NCI-H146 (cell line): Measurements from ENCODE around the gene NELFA.
"Not testable (repeated sequence)": the region's sequence is repeated elsewhere in the genome, so short reads cannot be mapped to it uniquely, and the experiment has no call there.

Source experiments
- DNase-seq: peaks from one replicate; lab custom pipeline; 2025; lab: John Stamatoyannopoulos, UW

NELFA gene

GRCh38 chr4:2040391-2041238 is 31.8 kb upstream of the NELFA start:
- no peak for DNase-seq

- no peak for DNase-seq
Observed at GRCh38 chr4:2036866-2037265, 28.1 kb upstream of the NELFA start.

- DNase-seq = no peak
Observed at GRCh38 chr4:2036327-2036726, 27.6 kb upstream of the NELFA start.

GRCh38 chr4:2031161-2031560 is 22.4 kb upstream of the NELFA start:
- DNase-seq = not testable (repeated sequence)

GRCh38 chr4:2027120-2027519 is 18.3 kb upstream of the NELFA start:
- not testable (repeated sequence) for DNase-seq

GRCh38 chr4:2025817-2026216 is 17.0 kb upstream of the NELFA start:
- no peak for DNase-seq

- no peak for DNase-seq
Observed at GRCh38 chr4:2024683-2025082, 15.9 kb upstream of the NELFA start.

GRCh38 chr4:2021358-2022018 is 12.7 kb upstream of the NELFA start:
- DNase-seq = not testable (repeated sequence)

GRCh38 chr4:2015008-2015407 is 6.2 kb upstream of the NELFA start:
- DNase-seq = no peak

- DNase-seq = no peak
Observed at GRCh38 chr4:2011583-2011982, 2.8 kb upstream of the NELFA start.

- peak; percentile 77 for DNase-seq
Observed at GRCh38 chr4:2009651-2010233, 968 bp upstream of the NELFA start.

- DNase-seq = no peak
Observed at GRCh38 chr4:2008671-2008920, 178 bp downstream of the NELFA start.

GRCh38 chr4:2007804-2008670 is 737 bp downstream of the NELFA start:
- no peak for DNase-seq

- no peak for DNase-seq
Observed at GRCh38 chr4:2006956-2007653, 1.7 kb downstream of the NELFA start.

- no peak for DNase-seq
Observed at GRCh38 chr4:2006367-2006766, 2.4 kb downstream of the NELFA start.

GRCh38 chr4:2003361-2003760 is 5.4 kb downstream of the NELFA start:
- not testable (repeated sequence) for DNase-seq

- DNase-seq = not testable (repeated sequence)
Observed at GRCh38 chr4:1999308-1999707, 9.5 kb downstream of the NELFA start.

- no peak for DNase-seq
Observed at GRCh38 chr4:1998296-1998695, 10.5 kb downstream of the NELFA start.

GRCh38 chr4:1997712-1998111 is 11.1 kb downstream of the NELFA start:
- DNase-seq = no peak

- DNase-seq = no peak
Observed at GRCh38 chr4:1996866-1997611, 11.7 kb downstream of the NELFA start.

- DNase-seq = no peak
Observed at GRCh38 chr4:1994938-1995337, 13.8 kb downstream of the NELFA start.
